GM12872 (cell line): ENCODE data around the gene SGMS1.

ENCODE experiments used
- CTCF ChIP-seq: IDR thresholded peaks from 3 replicates; pipeline ENCODE4 v1.5.1; 2011; ENCODE audit warnings: low read depth, mild to moderate bottlenecking, low read length, moderate library complexity; ENCODE audit not compliant: insufficient read depth

The SGMS1 gene

GRCh38 chr10:50586740-50587088 is 37.0 kb downstream of the SGMS1 start:
- no peak for TF ChIP-seq CTCF

- TF ChIP-seq CTCF, result no peak
These were observed 37.6 kb downstream of the SGMS1 start for GRCh38 chr10:50585921-50586739.

GRCh38 chr10:50582766-50583762 is 40.7 kb downstream of the SGMS1 start:
- TF ChIP-seq CTCF, result no peak

GRCh38 chr10:50582046-50582445 is 41.7 kb downstream of the SGMS1 start:
- no peak for TF ChIP-seq CTCF

- TF ChIP-seq CTCF, result no peak
These were observed 43.4 kb downstream of the SGMS1 start for GRCh38 chr10:50580262-50580891.

GRCh38 chr10:50579491-50580261 is 44.1 kb downstream of the SGMS1 start:
- no peak for TF ChIP-seq CTCF

GRCh38 chr10:50578949-50579348 is 44.8 kb downstream of the SGMS1 start:
- TF ChIP-seq CTCF, result no peak
